Effector CD8-positive, alpha-beta T cell (primary cell): ENCODE results near the gene SAE1.

Source experiments
- DNase-seq: peaks from one replicate; lab custom pipeline; 2025; lab: John Stamatoyannopoulos, UW

SAE1 gene

DNA sequence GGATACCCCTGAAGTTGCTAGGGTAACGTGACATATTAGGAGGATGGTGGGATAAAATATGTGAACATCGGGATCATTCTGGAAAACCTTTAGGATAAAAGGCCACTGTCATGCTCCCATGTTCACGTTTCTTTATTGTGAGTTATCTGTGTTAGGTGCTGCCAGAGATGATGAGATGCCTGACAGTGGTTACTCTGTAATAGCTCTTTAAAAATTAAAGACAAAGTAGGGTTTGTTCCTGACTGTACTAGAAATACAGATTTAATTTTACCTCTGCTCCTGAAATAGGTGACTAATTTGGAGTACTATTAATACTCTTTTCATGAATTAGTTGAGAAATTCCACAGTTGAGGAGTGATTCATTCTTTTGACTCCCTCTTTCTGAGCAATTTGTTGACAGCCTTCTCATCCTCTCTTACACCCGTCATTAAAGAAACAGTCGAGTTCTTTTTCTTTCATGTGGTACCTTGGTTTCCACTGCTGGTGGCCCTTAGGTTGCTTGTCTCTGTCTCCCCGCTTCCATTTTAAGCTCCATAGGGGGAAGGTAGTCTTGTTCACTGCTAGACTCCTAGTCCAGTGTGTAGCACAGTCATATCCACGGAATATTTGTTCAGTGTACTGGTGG, 28.4 kb downstream of the SAE1 start:
- DNase-seq = no peak

- no peak for DNase-seq
Measured at GRCh38 chr19:47161876-47162489, 31.3 kb downstream of the SAE1 start.

GRCh38 chr19:47168065-47168464, 37.4 kb downstream of the SAE1 start:
- no peak for DNase-seq

- DNase-seq = no peak
Measured at GRCh38 chr19:47172666-47173455, 42.2 kb downstream of the SAE1 start.

GRCh38 chr19:47176071-47176626, 45.5 kb downstream of the SAE1 start:
- DNase-seq = no peak

GRCh38 chr19:47176627-47177090, 46.0 kb downstream of the SAE1 start:
- DNase-seq = no peak

DNA sequence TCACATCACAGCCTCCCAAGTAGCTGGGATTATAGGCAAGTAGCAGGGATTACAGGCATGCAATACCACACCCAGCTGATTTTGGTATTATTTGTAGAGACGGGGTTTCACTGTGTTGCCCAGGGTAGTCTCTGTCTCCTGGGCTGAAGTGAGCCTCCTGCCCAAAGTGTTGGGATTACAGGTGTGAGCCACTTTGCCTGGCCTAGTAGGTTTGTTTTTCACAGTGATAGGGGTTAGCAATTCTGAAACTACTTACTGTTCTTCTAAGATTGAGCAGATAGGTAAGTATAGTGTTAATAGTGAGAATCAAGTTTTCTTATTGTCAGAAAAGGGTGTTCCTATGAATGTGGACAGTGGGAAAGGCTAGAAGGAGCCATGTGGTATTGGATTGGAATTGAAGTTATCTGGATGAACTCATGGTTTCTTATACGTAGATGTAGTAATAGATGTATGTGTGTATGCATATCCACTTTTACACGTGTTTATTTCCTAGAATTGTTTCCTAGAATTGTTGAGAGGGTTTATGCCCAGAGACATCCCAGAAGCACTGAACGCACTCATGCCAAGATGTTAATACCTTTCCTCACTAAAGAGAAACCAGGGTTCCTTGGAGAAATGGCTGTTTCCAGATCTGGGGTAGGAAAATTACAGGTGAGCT, 49.1 kb downstream of the SAE1 start:
- no peak for DNase-seq

GRCh38 chr19:47183601-47184000, 53.0 kb downstream of the SAE1 start:
- no peak for DNase-seq

DNA sequence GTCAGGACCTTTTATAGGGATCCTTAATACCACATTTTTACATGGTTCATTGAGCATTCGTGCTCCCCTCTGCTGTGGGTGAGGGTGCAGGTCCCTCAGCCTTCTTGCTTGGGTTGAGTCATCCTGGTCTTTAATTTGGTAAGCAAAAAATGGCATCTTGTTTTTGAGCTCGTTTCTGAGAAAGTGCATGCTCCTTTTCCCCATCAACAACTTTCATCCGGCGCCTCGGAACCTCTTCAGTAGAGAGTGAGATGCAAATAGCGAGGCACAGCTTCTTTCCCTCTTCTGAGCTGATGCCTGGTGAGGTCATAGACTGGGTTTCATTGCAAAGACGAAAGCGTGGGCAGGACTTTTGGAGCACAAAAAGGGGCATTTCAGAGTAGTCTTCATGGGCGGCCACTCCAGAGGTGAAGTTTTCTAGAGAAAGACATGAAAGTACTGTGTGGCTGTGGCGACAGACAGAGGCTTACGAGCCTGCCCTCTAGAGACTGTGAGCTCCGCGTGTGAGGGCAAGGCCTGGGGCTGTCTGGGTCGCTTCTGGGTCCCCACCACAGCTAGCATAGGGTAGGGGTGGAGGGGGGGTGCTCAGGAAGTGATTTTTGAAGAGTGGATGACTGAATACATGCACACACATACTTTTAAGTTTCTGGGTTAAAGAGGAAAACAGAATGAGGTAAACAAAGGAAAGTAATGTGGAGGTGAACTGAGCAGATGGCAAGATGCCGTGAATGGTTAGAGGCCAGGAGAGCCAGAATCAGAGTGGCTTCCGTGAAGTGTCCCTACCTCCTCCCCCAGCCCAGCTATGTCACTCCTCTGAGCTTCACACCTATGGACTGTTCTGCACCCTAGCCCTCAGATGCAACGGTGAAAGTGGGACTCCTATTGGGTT, 56.1 kb downstream of the SAE1 start:
- peak; percentile 44 for DNase-seq

DNA sequence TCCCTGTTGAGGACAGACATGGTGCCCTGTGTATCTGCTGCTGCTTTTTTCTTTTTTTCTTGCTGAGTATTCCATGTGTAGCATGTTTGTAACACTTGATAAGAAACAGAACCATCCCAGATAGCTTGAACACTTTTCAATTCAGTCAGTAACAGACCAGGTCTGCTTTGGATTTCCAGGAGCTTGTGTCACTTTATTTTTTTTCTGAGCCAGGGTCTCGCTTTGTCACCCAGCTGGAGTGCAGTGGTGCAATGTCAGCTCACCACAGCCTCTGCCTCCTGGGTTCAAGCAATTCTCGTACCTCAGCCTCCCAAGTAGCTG, 56.7 kb downstream of the SAE1 start:
- DNase-seq = no peak

DNA sequence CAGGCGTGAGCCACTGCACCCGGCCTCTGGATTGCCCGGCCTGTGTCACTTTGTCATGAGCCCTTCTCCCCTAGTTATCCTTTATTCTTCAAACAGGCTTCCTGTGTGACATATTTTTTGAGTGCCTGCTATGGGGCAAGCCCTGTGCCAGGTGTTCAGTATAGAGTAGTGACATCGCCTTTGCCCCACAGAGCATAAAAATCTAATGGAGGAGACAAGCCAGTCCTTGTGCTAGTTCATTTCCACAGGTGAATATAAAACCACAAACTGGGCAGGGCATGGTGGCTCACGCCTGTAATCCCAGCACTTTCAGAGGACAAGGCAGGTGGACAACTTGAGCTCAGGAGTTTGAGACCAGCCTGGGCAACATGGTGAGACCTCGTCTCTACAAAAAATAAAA, 57.2 kb downstream of the SAE1 start:
- no peak for DNase-seq

- no peak for DNase-seq
Measured at GRCh38 chr19:47188507-47189033, 57.9 kb downstream of the SAE1 start.

DNA sequence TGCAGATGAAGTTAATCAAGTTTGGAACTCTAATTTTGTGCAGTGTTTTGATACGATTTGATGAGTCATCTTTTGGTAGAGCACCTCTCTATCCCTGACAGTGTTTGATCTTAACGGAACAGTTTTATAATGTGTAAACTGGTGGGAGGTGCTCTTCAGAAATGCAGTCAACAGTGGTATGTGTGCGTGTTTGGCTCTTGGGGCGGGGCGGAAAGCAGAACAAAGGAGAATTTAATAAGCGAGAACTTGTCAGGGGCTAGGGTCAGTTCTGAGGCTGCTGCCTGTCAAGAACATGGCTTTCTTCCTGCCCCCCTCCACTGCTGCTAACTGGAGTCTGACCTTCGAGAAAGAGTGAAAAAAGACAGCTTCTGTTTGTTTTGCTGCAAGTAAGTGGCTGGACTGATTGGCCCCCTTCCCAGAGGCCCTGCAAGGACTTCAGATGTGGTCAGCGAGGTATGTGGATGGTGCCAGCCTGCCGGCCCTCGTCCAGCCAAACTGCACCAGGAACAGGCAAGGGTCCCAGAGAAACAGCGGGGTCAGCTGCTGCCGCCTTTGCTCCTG, 59.6 kb downstream of the SAE1 start:
- no peak for DNase-seq

- no peak for DNase-seq
Measured at GRCh38 chr19:47195434-47195833, 64.8 kb downstream of the SAE1 start.

- no peak for DNase-seq
Measured at GRCh38 chr19:47197141-47197540, 66.5 kb downstream of the SAE1 start.

GRCh38 chr19:47200530-47200929, 69.9 kb downstream of the SAE1 start:
- no peak for DNase-seq

DNA sequence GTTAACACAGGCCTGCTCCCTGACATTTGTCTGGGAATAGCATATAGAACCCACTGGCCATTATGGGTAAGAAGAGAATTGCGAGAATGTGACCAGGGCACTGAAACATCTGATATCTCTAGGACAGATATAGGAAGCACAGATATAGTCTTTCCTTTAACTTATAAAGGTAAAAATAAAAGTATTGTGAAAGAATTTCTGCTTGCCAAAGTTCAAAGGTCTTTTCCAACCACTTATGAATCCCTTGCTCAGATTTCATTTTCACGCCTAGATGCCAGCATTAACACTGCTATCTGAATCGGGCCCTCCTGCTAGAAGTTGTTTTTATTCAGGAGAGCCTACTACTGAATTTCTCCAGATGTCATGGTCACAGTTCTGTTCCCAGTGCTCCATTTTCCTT, 72.6 kb downstream of the SAE1 start:
- DNase-seq = no peak

DNA sequence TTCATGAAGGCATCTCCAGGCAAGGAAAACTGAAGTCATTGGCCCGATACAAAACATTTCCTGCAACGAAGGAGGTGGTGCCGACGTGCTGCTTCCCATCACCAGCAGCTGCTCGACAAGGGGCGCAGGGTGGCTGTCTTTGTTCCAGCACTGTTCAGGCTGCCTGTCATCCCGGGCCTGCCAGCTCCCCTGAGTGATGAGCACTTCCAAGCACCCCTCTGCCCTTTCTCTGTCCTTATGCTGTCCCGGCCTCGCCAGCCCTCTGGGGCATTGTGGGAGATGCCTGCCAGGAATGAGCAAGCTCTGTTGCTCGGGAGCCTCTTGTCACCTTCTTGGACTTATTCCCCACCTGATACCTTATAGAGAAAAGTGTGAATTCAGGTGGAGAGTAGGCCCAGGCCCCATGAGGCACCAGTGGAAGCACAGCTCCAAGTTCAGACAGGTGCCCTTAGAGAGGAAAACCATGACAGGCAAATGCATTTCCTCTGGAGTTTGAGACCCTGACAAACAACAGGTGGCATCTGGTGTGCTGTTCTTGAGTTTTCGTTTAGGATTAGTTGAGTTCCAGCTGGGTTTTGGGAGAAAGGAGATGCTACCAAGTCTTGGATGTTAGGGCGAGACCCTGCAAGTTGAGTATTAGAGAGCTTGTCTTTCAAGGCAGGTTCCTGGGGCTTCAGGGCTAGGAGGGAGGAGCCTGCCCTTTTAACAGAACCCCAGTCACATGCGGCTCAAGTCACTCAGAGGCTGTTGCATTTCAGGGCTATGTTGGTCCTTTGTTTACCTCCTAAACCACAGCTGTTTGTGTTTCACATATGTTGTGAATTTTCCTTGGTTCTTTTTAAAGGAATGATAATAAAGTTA, 78.9 kb downstream of the SAE1 start:
- no peak for DNase-seq

DNA sequence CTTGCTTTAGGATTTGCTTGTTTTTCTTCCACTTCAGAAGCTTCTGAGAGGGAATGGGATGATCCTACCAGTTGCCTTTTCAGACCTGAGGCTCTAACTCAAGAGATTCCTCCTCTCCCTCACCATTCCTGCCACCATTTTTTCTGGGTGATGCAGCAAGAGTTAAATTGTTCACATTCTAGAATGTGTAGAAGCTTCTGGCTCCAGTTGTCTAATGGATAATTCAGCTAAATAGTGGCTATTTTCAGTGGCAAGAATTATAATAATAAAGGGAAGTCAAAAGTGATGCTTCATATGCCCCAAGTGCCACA, 79.5 kb downstream of the SAE1 start:
- no peak for DNase-seq

DNA sequence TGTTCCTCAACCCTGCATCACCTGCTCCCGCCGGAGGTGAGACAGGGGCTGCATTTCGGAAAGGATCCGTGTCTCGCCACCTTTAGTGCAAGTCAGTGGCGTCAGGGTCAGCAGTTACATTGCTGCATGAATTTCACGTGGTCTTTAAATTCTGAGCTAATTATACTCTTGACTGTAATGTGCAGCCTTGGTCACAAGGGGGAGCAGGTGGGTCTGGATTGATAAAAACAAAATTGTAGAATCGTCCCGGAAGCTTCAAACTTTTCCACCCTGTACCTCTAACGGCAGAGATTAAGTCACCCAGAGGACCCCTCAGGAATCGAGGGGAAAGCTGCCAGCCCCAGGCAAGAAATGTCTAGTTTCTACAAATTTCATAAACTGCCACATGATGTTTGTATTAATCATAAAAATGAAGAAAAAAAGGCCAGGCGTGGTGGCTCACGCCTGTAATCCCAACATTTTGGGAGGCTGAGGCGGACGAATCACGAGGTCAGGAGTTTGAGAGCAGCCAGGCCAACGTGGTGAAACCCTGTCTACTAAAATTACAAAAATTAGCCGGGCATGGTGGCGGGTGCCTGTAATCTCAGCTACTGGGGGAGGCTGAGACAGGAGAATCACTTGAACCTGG, 80.2 kb downstream of the SAE1 start:
- DNase-seq = peak; percentile 76
